HG02642 (cell line): ENCODE measurements around the gene PRR20D.
"Not testable (repeated sequence)": the region's sequence is repeated elsewhere in the genome, so short reads cannot be mapped to it uniquely, and the experiment has no call there.

Experiments used
- ATAC-seq: cut with Tn5 transposase; IDR thresholded peaks from one replicate; pipeline ENCODE4 v1.9.1; 2021; ENCODE audit warnings: mild to moderate bottlenecking; ENCODE audit not compliant: unreplicated experiment, poor library complexity

The PRR20D gene

DNA sequence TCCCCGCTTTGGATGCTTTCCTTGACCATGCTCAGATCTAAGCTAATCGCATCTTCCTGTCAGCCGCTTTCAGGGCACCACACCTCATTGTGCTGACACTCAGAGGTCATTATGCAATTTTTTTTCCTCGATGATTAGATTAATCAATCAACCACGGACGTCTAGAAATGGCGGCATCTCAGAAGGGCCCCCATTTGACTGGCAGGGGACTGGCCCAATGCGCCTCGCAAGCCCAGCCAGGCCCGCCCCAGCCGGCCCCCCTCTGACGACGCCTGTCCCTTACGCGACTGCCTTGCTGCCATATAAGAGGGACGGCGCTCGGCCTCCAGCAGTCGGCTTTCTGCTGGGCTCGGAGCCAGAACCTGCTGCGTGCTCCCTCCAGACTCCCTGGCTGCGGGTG lies at the start of gene PRR20D:
PRR20D (plus strand) TSS at position 301 of the 400 bp plus-strand sequence. CDS start 387 bp downstream, outside the sequence.
- not testable (repeated sequence) for ATAC-seq

DNA sequence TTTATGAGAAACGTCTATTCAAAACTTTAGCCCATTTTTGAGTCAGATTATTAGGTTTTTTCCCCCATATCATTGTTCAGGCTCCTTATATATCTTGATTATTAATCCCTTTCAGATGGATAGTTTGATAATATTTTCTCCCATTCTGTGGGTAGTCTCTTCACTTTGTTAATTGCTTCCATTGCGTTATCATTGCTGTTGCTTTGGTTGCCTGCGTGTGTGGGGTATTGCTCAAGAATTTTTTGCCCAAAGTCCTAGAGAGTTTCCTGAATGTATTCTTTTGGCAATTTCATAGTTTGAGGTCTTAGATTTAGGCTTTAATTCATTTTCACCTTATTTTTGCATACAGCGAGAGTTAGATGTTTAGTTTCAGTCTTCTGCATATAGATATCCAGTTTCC lies 45.5 kb upstream of the PRR20D start:
- no peak for ATAC-seq

DNA sequence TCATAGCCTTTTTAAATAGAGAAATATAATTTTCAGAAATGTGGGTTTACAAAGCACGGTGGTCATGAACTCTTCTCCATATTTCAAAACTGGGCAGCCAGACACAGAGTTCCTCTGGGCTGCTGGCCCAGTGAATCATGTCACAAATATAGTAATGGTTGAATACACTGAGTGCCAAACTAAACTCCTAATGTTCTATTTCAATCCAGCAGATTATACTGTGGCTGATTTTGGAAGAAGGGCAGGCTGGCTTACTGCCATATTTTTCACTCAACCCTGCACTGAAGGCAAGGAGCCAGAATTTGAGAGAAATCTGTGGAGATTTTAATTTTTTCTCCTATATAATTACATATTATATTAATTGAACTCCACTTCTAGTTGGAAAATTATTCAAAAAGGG lies 36.8 kb upstream of the PRR20D start:
- no peak for ATAC-seq

DNA sequence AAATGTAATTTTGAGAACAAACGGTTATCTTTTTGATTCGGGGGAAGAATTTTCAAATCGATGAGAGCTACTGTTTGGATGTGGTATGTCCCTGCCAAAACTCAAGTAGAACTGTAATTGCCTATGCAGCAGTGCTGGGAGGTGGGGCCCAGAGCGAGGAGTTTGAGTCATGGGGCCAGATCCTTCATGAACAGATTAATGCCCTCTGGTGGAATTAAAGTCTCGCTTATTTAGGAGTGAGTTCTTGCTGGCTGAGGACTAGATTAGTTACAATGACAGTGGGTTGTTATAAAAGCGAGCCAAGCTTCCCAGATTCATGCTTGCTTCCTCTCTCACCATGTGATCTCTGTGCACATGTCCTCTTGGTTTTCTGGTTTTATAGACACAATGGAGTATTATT lies 31.5 kb upstream of the PRR20D start:
- no peak for ATAC-seq

DNA sequence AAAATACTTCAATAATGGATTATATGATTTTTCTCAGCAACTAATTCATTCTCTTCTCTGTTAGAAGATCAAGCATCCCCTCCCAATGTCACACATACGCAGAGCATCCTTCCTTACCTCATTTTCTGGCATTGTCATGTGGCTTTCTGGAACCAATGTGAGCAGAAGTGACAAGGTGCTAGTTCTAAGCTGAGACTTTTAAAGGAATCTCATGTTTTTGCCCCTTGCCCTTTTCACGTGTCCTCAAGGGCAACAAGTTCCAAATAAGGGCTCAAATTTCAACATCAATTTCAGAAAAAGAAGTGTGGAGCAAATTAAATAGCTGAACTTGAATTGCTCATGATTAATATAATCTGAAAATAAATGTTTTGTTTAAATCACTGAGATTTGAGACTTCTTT lies 24.3 kb upstream of the PRR20D start:
- ATAC-seq: no peak

DNA sequence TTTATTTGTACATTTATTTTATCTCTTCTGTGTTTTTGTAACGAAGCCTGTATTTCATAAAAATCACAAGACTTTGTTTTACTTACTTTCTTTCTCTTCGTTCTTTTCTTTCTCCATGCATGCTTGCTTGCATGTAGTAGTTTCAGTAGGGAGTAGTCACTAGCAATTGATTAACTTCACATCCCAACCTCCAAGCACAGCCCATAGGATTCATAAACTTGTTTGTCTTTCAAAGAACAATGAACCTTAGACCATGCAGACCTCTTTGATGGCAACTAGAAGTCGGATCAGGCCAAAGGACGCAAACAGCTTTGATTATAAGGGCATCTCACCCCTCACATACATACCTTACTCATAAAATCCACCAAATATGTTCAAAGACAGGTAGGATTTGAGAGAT lies 22.8 kb upstream of the PRR20D start:
- no peak for ATAC-seq

DNA sequence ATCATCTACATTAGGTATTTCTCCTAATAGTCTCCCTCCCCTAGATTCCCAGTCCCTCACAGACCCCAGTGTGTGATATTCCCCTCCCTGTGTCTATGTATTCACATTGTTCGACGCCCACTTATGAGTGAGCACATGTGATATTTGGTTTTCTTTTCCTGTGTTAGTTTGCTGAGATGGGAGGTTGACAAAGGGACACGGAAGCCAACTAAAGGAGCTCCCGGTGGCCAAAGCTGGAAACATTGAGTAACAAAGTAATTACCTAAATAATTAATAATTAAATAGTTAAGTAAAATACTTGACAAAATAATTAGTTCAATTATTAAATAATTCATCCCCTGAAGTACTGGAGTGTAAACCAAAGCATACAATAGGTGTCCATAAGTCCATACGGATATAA lies 21.4 kb upstream of the PRR20D start:
- ATAC-seq: no peak

DNA sequence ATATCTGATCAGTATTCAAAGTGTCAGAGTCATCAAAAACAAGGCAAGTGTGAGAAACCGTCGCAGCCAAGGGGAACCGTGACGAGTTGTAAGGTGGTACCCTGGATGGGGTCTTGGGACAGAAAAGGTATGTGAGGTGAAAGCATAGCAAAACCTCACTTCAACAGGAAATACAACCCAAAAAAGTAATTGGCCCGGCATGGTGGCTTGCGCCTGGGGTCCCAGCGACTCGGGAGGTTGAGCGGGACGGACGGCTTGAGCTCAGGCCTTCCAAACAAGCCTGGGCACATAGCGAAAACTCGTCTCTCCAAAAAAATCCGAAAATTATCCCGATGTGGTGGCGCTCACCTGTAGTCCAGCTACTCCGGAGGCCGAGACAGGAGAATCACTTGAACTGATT lies 20.7 kb upstream of the PRR20D start:
- ATAC-seq: not testable (repeated sequence)

DNA sequence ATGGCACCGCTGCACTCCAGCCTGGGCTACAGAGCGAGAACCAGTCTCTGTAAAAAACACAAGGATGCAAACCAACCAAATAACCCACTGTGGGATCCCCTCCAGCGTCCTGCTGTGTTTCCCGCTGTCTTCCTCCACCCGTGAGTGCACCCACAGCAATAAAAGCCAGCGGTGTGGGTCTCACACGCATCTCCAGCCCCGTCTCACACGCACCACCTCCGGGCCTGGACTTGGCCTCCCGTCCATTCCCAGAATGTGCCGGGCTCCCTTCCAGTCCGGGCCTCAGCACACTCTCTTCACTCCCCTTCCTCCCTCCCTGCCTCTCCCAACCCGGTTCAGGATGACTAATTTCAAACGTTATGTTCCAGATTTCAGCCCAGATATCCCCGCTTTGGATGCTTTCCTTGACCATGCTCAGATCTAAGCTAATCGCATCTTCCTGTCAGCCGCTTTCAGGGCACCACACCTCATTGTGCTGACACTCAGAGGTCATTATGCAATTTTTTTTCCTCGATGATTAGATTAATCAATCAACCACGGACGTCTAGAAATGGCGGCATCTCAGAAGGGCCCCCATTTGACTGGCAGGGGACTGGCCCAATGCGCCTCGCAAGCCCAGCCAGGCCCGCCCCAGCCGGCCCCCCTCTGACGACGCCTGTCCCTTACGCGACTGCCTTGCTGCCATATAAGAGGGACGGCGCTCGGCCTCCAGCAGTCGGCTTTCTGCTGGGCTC lies 20.0 kb upstream of the PRR20D start, which contains the start of gene PRR20A:
PRR20A (plus strand) TSS at position 684 of the 734 bp plus-strand sequence. CDS start 387 bp downstream, outside the sequence.
- ATAC-seq: not testable (repeated sequence)

DNA sequence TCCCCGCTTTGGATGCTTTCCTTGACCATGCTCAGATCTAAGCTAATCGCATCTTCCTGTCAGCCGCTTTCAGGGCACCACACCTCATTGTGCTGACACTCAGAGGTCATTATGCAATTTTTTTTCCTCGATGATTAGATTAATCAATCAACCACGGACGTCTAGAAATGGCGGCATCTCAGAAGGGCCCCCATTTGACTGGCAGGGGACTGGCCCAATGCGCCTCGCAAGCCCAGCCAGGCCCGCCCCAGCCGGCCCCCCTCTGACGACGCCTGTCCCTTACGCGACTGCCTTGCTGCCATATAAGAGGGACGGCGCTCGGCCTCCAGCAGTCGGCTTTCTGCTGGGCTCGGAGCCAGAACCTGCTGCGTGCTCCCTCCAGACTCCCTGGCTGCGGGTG lies 13.2 kb upstream of the PRR20D start, which contains the start of gene PRR20B:
PRR20B (plus strand) TSS at position 301 of the 400 bp plus-strand sequence. CDS start 387 bp downstream, outside the sequence.
- ATAC-seq: not testable (repeated sequence)

DNA sequence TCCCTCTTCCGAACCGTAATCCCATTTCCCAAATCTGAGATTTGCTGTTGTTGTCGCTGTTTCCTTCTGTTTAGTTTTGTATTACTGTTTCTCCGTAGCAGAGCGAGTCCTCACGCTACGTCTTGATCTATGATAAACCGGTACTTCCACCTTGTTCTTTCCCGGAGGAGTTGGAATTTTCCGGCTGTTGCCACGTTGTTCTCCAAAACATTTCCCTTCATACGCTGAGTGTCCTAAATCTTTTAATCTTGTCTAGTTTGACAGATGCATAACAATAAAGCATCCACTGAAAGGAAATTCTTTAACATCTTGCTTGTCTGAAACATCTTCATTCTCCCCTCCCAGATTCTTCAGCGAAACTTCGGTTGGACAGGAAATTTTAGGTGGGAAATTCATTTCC lies 12.3 kb upstream of the PRR20D start:
- not testable (repeated sequence) for ATAC-seq

DNA sequence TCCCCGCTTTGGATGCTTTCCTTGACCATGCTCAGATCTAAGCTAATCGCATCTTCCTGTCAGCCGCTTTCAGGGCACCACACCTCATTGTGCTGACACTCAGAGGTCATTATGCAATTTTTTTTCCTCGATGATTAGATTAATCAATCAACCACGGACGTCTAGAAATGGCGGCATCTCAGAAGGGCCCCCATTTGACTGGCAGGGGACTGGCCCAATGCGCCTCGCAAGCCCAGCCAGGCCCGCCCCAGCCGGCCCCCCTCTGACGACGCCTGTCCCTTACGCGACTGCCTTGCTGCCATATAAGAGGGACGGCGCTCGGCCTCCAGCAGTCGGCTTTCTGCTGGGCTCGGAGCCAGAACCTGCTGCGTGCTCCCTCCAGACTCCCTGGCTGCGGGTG lies 6.7 kb upstream of the PRR20D start, which contains the start of gene PRR20C:
PRR20C (plus strand) TSS at position 301 of the 400 bp plus-strand sequence. CDS start 387 bp downstream, outside the sequence.
- ATAC-seq: not testable (repeated sequence)

DNA sequence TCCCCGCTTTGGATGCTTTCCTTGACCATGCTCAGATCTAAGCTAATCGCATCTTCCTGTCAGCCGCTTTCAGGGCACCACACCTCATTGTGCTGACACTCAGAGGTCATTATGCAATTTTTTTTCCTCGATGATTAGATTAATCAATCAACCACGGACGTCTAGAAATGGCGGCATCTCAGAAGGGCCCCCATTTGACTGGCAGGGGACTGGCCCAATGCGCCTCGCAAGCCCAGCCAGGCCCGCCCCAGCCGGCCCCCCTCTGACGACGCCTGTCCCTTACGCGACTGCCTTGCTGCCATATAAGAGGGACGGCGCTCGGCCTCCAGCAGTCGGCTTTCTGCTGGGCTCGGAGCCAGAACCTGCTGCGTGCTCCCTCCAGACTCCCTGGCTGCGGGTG lies 6.5 kb downstream of the PRR20D start, which contains the start of gene PRR20E:
PRR20E (plus strand) TSS at position 301 of the 400 bp plus-strand sequence. CDS start 387 bp downstream, outside the sequence.
- ATAC-seq: not testable (repeated sequence)

DNA sequence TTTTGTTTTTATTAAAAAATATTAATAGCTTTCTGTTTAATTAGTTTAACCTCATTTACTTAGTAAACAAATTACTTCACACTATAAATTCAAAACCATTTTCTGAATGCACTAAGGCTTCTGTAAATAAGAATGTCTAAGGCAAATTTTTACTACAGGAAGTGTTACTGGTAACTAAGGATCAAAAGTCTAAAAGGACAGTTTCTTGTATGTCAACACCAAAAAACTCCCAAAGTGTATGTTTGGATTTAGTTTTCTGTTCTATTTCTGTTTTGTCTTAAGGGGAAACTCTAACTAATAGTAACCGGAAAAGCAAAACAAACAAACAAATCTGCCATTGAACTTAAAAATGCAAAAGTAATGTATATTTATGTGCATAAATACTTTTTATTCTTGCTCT lies 31.2 kb downstream of the PRR20D start:
- ATAC-seq: no peak

DNA sequence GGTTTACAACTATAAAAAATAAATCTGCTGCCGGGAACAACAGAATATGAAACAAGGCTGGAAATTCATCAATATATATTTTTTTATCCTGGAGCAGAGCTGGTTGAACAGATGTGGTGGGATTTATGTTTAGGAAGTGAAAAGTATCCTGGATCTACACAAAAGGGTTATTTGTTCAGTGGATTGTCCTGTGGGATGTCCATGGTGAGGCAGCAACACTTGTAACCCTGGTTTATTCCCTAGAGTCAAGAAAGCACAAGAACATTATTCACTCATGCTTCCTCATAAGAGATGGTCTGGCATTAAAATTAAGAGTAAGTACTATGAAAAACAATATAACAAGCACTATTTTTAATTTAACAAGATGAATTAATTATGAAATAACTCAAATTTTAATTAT lies 52.6 kb downstream of the PRR20D start:
- no peak for ATAC-seq
